ENCODE data around the gene TRMT13. TPM values are rescaled to one million over a fixed set of nuclear protein-coding genes. Genes with fewer than 3 reads are reported as not detected.

The TRMT13 gene
- total and polyA plus RNA-seq, 9 of the 15 experiments (the other 6 are each of a cell fraction or from before 2014, with no cell fraction given), result 18.7 to 33.0 (median 28.9) TPM

GRCh38 chr1:100132566-100133477, at the start of gene TRMT13, which contains the start of gene SASS6 (continued):
- peak; percentile 81 for TF ChIP-seq KDM5B (IDR thresholded peaks at IDR 0.05; ENCODE audit: insufficient replicate concordance, low read depth, low read length)
- no peak for TF ChIP-seq ZNF512 (tag; IDR thresholded peaks at IDR 0.05)
- no peak for TF ChIP-seq RFX7 (CRISPR knock-in tag; IDR thresholded peaks at IDR 0.05)
- TF ChIP-seq RFX1 (IDR thresholded peaks at IDR 0.05), result no peak
- TF ChIP-seq PURB (CRISPR knock-in tag; IDR thresholded peaks at IDR 0.05; ENCODE audit: low read depth), result no peak
- TF ChIP-seq SAFB (IDR thresholded peaks at IDR 0.05; ENCODE audit: borderline replicate concordance, low read depth, low read length), result no peak
- TF ChIP-seq CBFB (CRISPR knock-in tag; IDR thresholded peaks at IDR 0.05), result no peak
- TF ChIP-seq MCM2 (IDR thresholded peaks at IDR 0.05; ENCODE audit: low read depth), result no peak
- peak; percentile 92 for TF ChIP-seq ZFX (CRISPR knock-in tag; IDR thresholded peaks at IDR 0.05)
- no peak for TF ChIP-seq SNAPC5 (CRISPR knock-in tag; IDR thresholded peaks at IDR 0.05)
- TF ChIP-seq NFIX (CRISPR knock-in tag; IDR thresholded peaks at IDR 0.05; ENCODE audit: low read depth), result no peak
- peak; percentile 90 for TF ChIP-seq POLR2G (IDR thresholded peaks at IDR 0.05; ENCODE audit: low read depth, low read length)
- TF ChIP-seq MTA2 (IDR thresholded peaks at IDR 0.05; ENCODE audit: low read depth), result no peak
- peak; percentile 95 to 98 for TF ChIP-seq MNT (conservative IDR thresholded peaks at IDR 0.05)
- TF ChIP-seq CHCHD3 (CRISPR knock-in tag; IDR thresholded peaks at IDR 0.05), result no peak; the same call in 1 of the 2 replicates
- TF ChIP-seq NCOA6 (IDR thresholded peaks at IDR 0.05), result no peak
- 0 out of 2 replicates have a peak, but pooled peaks have one; percentile 58 for TF ChIP-seq NR2C2 (CRISPR knock-in tag; IDR thresholded peaks at IDR 0.05)
- TF ChIP-seq NR2C2 (tag; IDR thresholded peaks at IDR 0.05), result peak; percentile 95
- TF ChIP-seq RB1 (IDR thresholded peaks at IDR 0.05; ENCODE audit: low read depth), result peak; percentile 73; the same call in 1 of the 2 replicates
- no peak; the same call in 1 of the 2 replicates for TF ChIP-seq HDAC8 (tag; IDR thresholded peaks at IDR 0.05)
- peak; percentile 99 for TF ChIP-seq NKRF (IDR thresholded peaks at IDR 0.05; ENCODE audit: borderline replicate concordance)
- TF ChIP-seq ZNF551 (CRISPR knock-in tag; IDR thresholded peaks at IDR 0.05), result no peak

Measured in K562 (cell line).